ENCODE results near the gene ASTL.

Gene ASTL

DNA sequence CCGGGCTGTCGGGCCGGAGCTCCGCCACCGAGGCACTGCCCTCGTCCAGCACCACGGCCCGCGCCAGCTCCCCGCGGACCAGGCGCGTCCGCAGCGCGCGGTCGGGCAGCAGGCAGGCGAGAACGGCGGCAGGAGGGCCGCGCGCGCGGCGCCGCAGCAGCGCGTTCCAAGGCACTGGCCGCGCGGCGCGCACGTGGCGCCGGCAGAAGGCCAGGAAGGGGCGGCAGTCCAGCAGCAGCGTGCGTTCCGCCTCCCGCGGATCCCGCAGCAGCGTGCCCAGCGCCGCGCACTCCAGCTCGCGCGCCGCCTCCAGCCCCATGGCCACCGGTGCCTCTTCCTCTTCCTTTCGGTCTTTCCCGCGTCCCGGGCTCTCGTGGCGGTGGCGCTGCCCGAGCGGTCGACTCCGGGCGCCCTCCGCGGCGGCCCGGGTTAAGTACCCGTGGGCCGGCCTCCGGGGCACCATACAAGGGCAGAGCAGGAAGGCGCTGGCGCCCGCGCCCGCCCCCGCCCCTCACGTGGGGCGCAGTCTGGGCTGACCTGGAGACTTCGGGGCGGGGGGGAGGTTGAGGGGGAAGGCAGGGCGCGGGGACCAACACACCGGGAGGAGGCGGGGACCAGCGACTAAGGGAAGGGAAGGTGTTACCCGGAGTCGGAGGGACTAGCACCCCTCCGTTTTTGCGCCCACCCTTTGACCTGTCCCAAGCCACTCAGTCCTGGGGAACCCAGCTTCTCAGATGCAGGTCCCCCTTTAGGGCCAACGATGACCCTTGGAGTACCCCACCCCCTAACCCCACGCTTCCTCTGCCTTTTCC is 6.9 kb upstream of the ASTL start, which contains the start of gene DUSP2:
Gene DUSP2 (minus strand): TSS at position 405 of the 812 bp plus-strand sequence. CDS start 86 bp downstream, at position 319.
- peak; percentile 96 for DNase-seq

DNA sequence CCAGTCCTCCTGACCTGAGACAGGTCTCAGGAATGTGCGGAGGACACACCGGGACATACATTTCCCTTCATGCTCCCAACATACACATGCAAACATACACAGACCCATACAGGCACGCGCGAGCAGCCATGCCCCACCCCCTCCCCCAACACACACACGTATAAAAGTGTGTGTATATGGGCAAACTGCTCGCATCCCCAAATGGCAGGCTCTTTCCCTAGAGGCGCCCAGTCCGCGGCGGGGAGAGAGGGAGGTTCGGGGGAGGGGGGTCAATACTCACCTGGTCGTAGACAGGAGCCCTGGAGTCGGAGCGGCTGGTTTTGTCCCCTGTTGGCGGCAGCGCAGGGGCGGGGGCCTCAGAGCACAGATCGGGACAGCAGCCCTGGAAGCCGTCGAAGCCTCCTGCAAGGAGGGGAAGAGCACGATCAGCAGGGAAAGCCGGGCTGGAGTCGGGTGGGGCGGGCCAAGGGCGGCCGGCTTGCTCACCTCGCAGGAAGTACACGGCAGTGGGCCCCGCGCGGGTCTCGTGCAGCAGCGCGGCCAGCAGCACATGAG is 6.3 kb upstream of the ASTL start:
- DNase-seq: peak; percentile 83

DNA sequence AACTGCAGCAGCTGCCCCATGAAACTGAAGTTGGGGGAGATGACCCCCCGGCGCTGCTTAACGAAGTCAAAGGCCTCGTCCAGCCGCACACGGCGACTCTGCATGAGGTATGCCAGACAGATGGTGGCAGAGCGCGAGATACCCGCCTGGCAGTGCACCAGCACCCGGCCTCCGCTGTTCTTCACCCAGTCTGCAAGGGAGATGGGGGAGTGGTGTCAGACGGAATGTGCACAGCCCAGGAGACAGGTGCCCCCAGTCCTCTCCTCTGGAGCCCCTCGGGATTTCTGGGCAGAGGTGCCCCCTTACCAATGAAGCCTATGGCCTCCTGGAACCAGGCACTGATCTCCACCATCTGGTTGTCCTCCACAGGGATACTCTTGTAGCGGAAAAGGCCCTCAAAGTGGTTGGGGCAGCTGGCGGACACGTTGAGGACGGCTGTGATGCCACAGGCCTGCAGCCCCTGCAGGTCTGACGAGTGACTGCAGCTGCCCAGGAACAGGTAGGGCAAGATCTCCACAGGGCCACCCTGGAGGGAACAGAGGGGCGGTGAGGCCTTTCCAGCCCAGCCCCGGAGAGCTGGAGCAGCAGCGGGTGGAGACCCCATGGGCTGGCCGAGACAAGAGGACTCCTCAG is 5.7 kb upstream of the ASTL start:
- peak; percentile 79 for DNase-seq

DNA sequence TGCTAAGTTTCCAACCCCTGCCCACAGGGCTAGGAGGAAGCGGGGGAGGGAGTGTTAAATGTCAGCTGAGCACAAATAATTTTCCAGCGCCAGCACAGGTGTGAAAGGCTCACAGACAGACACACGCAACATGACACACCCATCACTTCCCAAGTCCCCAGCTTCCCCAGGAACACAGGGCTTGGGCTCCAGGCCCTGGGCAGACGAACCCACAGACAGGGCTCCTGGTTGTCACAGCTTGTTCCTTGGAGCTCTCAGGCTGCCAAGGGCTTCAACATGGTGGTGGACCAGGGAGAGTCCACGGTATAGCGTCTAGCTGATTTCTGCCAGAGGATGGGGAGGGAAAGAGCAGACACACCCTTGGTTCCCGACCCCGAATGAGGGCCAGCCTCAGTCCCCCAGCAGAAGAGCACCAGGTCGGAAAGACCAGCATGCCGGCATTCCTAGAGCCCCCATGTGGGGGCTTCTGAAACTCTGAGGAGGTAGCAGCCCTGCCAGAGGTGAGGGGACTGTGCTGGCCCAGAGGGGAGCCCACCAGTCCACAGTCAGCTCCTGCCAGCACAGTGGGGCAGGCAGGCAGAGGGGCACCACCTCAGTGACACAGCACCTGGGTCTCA is 5.0 kb upstream of the ASTL start:
- DNase-seq: peak; percentile 77

DNA sequence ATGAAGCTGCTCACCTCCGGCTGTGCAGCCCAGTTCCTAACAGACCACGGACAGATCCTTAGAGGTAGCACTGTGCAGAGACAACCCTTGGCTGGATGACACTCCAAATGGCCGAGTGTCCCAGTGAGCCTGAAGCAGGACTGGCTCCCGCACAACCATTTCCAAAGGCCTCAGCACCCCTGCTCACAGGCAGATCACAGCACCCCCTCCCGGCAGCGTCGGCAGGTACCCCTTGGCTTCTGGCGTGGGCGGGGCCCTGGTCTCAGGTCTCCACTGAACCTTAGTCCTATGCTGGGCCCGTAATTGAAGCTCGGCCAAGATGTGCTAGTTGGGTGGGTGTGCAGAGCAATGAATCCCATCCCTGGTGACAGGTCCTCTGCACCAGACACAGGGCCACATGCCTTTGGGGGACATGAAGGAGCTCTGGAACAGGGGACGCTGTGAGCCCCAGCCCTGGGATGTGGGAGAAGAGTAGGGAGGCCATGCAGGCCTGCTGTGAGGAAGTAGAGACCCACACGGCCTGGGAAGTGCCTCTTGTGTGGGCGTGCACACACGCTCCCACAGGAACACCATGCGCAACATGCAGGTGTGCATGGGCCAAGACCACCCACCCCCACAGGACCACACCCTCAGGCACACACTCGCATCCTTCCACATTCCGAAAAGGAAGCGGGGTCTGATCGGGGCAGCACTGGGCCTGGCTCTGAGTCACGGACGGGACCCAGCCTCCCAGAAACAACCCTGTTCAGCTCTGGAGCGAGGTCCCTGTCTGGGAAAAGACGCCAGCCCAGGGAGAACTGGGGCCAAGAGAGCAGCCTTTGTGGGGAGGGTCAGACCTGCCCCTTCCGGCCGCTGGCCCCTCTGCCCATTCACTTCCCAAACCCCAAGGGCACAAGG is 4.2 kb upstream of the ASTL start:
- peak; percentile 89 for DNase-seq

DNA sequence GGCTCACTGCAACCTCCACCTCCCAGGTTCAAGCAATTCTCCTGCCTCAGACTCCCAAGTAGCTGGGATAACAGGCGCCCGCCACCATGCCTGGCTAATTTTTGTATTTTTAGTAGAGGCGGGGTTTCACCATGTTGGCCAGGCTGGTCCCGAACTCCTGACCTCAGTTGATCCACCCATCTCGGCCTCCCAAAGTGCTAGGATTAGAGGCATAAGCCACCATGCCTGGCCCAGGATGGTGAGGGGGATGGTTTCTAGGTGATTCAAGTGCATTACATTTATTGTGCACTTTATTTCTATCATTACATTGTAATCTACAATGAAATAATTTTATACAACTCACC is 3.3 kb upstream of the ASTL start:
- DNase-seq: peak; percentile 62

DNA sequence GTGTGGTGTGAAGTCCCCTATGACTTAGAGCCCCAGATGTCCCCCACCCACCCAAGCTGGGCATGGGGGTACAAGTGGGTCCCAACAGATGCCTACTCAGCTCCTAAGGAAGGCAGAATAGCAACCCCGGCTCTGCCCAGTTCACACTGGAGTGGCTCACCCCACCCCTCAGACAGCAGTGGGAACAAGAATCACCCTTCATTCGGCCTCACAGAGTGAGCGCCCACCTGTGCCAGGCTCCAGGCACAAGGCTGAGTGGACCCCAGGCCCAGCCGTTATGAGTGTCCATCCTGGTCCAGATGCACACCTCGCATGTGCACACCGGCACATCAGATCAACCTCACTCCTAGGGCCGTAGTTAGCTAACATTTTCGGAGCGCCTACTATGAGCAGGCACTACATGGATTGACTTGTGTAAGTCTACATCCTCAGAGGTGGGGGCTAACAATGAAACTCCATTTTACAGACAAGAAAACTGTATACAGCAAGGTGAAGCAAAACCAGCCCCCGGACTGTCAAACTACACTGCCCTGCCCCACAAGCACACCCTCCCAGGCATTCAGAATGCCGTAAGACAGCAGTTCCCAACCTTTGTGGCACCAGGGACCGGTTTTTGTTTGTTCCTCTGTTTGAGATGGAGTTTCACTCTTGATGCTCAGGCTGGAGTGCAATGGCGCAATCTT is 2.8 kb upstream of the ASTL start:
- peak; percentile 62 for DNase-seq

DNA sequence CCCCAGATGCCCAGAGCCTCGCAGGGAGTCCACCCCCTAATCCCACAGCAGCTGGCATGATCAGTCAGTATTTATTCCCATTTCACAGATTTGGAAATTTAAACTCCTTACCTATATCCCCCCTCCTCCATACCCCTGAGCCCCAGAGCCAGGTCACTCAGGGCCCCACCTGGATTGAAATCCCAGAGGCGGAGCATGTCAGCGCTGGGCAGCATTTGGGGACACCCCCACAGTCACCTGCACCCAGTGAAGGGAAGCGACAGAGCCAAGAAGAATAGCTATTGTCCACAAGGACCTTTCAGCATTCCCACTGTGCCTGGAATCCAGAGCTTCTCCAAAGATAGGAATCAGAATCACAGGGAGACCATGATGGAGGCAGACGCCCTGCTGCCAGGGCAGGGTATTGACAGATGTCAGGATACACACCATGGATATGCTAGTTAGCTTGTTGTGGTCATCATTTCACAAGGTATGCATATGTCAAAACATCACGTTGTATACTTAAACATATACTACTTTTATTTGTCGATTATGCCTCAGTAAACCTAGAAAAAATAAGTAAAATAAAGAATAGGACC is 968 bp upstream of the ASTL start:
- DNase-seq: no peak

DNA sequence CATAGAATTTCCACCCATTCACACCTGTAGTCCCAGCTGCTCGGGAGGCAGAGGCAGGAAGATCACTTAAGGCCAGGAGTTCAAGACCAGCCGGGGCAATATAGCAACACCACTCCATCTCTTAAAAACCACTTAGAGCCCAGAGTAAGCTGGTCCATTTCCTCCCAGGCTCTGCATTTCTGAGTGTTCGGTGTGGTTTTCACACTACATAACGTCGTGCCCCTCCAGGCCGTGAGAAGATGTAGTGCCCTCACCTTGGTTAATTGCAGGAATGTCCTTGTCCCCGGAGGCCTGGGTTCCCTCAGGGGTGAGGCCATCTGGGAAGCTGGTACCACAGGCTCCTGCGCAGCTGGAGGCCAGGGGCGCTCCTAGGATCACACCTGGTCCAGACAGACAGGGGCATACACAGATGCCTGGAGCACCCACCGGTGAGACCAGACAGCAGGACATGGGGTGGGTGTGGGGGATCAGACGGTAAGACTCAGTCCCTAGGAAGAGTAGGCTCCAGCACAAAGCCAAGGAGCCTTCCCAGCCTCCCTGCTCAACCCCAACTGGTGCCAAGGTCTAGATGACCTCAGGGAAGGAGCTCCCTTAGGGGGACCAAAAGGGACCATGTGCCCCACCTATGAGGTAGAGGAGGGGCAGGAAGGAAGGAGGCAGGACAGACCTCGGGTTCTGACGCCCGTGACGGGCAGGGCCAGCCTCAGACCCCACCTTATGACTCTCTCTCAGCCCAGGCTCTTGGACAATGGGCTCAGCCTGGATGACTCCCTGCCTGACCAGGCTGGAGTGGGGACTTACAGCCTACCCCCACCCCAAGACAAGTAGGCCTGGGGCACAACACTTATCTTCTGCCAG is 752 bp downstream of the ASTL start:
- no peak for DNase-seq

DNA sequence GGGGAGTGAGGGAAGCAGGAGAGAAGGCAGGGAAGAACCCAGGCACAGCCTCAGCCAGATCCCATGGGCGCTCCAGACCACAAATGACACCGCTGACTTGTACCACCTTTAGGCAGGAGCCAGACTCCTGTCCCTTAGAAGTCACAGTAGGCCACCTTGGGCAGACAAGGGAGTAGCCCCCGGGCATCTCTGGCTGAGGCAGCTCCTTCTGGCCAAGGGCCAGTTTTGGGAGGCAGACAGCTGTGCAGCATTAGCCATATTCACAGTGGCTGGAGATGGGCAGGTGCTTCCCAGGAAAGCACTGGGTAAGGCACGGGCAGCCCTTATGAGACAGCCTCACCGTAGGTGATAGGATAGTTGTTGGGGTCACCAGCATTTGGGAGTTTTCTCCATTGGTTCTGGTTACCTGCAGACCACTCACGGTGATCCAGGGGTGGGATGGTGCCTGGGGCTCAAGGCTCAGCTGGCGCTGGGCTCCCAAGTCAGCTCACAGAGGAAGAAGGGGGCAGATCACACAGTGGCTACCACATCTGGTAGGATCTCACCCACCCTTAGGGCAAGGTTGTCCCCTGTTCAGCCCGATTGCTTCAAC is 2.1 kb downstream of the ASTL start:
- no peak for DNase-seq

DNA sequence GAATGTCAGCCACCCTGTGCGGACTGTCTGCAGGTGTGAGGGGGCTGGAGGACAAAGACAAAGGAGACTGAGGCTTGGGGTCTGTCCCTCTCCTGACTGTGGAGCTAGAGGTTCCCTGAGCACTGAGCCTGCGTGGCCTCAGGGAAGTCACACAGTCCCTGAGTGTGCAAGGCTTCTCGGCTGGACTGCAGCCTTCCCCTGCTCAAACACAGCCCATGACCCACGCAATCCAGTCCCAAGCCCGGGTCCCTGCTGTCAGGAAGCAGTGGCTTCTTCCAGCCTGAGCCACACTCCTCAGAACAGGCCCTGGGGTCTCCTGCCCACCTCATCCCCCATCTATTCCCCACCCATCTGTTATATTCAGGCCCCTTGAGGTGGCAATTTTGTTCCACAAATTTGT is 2.7 kb downstream of the ASTL start:
- DNase-seq: no peak

DNA sequence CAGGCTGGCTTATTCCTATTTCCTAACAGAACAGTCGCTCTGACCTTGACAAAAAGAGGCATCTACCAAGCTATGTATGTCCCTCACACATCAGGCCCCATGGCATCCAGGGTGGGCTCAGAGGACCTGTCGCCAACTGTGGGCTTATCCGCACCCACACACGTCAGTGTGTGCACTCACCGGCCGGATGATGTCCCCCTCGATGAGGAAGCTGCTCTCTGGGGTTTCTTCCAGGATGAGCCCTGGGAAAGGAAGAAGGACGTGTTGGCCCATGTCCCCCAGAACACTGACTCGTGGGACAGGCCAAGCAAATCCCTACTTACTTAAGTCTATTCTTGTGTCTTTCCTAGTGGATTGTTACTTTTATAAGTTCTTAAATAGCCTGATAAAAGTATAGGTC is 3.1 kb downstream of the ASTL start:
- DNase-seq: no peak

DNA sequence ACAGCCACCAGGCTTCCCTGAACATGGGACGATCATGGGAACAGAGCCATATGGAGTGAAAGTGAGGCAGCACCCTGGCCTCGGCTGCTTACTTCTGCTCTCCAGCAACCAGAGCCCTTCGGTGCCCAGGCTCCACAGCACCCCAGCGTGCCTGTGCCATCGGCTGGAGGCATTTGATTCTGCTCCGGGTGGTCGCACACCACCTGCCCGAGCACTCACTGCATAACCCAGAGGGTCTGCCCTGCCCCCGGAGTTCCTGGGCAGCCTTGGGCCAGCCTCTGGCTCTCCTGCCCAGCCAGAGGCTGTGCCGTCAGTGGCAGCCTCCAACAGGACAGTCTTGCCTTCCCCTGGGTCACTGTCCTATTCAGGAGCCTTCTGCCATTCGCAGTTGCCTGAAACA is 3.9 kb downstream of the ASTL start:
- DNase-seq: no peak

DNA sequence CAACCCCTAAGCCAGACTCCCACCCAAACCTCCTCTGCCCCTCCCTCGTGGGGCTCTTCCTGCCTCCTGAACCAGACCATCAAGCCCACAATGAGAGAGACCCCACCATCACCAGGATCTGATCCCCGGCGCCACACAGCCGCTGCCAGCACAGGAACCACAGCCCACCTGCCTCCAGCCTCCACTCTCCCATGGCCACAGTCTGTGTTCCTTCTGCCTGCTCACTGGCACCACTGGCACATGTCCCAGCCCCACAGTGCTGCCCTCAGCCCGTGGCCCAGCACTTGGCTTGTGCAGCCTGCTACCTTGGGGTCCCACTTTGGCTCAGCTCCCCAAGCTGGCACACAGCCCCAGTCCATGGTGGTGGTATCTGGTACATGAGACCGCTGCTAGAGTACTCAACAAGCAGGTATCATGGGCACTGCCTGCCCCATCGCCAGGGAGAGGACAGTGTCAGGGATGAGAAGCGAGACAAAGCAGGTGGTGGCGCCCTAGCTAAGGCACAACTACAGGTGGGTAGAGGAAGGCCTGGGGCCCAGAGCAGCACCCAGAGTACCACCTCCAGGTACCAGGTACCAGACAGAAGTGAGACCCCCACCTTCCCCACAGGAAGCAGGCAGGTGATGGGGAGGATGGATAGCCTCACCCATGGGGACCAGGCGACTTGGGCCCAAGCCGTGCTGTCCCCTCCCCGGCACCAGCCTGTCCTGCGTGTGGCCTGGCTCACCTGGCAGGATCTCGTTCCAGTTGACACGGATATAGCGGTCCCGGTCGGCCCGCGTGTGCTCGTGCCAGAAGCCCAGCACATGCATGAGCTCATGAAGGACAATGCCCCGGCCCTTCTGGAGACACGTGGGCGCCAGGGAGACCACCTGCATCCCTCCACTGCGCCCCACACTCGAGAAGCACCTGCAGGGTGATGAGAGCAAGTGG is 6.2 kb downstream of the ASTL start:
- DNase-seq: no peak

DNA sequence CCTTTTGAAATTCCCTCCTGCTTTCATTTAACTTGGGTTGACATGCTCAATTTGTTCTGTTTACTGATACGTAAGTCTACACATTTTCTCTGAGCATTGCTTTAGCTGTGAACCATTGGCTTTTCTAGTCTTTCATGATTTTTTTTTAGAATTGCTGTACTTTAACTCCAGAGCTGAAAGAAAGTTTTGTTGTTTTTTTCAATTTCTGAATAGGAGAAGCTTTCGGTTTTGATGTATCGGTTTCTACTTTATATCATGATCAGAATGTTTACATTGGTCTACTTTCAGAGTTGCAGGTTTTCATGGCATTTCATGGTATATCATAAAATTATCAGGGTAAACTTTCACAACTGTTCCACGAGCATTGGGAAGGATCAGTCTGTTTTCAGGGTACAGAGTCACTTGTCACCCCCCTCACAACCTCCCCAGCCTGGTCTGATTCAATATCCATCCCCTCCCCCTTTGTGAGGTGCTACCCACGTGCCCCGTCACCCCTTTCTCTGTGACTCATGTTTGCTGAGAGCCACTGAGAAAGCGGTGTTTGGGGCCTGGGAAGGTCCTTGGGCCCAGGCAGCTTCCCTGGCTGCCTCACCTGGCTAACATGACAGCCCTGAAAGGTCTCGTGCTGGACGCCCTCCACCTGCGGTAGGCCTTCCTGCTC is 7.0 kb downstream of the ASTL start:
- DNase-seq: peak; percentile 74

DNA sequence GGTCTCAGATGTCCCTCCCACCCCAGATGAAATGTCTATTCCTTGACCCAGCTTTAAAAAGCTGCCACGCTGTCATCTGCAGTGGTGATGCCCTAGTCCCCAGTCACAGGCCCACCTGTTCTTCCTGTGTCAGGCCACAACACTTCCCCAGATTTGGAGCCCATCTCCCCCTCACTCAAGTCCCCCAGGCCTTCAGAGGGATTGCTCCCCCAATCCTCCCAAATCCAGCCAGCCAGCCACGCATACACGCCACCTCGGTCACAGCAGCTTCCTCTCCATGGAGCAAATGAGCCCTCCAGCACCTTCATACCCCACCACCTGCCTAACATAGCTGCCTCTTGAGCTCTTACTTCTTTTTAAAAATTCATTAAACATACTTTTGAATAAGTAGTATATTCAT is 7.8 kb downstream of the ASTL start:
- DNase-seq: no peak

DNA sequence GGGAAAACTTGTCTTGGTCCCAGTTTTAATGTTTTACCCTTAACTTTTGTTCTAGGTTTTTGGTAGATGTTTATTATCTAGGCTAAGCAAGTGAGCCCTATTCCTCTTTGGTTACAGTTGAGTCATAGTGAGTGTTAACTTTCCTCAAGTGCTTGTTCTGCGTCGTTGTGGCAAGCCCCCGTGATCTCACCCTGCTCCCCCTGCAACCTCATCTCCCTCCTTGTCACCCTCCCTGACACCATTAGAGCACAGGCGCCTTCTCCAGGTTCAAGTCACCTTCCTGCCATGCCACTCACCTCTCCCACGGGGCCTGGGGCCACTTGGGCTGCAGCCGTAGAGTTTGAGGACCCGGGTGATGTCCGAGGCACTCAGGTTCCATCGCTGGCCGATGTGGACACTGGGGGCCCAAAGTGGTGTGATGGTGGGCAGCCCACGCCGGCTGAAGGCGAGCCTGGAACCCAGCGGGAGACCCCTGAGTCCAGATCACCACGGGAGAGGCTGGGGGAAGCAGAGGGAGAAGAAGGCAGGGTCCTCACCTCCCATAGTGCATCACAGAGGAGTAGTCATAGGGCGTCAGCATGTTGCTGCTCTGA is 8.7 kb downstream of the ASTL start:
- no peak for DNase-seq

DNA sequence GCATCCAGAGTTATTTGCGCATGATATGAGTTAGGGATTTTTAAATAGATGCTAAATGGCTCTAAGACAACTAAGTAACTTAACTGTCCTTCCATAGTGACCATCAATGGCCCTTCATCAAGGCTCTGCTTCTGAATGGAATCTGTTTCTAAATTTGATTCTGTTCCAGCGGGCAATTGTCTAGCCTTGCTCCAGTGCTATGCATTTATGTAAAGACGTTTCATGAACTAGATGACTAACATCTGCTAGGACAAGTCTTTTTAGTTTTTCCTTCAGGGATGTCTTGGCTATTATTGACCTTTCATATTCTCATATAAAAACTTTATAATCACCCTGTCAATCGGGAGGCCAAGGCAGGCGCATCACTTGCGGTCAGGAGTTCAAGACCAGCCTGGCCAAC is 9.8 kb downstream of the ASTL start:
- DNase-seq: no peak
